Measurements from ENCODE around the gene GABRE.

Gene GABRE

GRCh38 chrX:151973060-151973661, 1.3 kb downstream of the GABRE start:
- no peak for DNase-seq (ENCODE audit: low read depth)
- no peak overlapping the region for H3K4me3 ChIP-seq (ENCODE audit: low read depth, low read length)
- no peak for TF ChIP-seq CTCF (IDR thresholded peaks at IDR 0.05; ENCODE audit: insufficient read depth, low read depth, low read length, missing control alignments)

DNA sequence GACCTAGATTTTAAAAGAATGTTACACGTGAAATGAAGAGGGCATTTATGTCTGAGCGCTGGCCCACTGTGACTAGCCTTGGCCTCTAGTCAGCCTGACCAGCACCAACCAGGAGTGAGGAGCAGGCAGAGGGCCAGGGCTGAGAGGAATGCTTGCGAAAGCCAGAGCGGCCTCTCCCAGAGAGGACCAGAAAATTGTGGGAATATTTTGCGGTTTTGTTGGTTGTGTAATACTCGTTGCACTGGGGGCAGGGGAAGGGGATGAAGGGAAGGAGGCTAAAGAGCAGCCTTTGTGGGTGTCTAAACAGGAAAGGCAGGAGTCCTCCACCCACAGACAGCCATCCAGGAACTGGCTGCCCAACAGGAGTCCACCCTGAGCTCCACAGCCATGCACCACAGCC, 3.8 kb downstream of the GABRE start:
- DNase-seq (ENCODE audit: low read depth): no peak
- no peak overlapping the region for H3K4me3 ChIP-seq (ENCODE audit: low read depth, low read length)
- no peak for TF ChIP-seq CTCF (IDR thresholded peaks at IDR 0.05; ENCODE audit: insufficient read depth, low read depth, low read length, missing control alignments)

GRCh38 chrX:151970027-151970426, 4.4 kb downstream of the GABRE start:
- no peak overlapping the region for H3K4me3 ChIP-seq (ENCODE audit: low read depth, low read length)
- no peak for TF ChIP-seq CTCF (IDR thresholded peaks at IDR 0.05; ENCODE audit: insufficient read depth, low read depth, low read length, missing control alignments)
- DNase-seq (ENCODE audit: low read depth): no peak

GRCh38 chrX:151966236-151966635, 8.2 kb downstream of the GABRE start:
- H3K4me3 ChIP-seq (ENCODE audit: low read depth, low read length): no peak overlapping the region
- no peak for DNase-seq (ENCODE audit: low read depth)
- no peak for TF ChIP-seq CTCF (IDR thresholded peaks at IDR 0.05; ENCODE audit: insufficient read depth, low read depth, low read length, missing control alignments)

DNA sequence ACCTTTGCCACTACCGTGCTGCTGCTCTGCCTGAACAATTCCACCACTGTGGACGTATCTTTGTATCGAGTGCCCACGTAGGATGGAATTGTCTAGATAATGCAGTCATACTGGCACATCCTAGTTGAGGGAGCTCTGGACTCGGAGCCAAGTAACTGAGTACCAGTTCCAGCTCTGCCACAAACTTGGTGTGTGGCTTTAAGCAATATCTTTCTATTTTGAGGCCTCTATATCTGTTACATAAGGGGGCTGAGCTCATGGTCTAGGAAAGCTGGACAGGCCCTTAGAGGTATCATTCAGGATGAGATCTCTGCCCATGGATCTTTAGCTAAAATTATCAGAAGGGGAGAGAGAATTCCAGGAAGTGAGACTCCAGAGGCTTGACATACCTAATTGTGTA, 12.4 kb downstream of the GABRE start:
- no peak for DNase-seq (ENCODE audit: low read depth)
- no peak for TF ChIP-seq CTCF (IDR thresholded peaks at IDR 0.05; ENCODE audit: insufficient read depth, low read depth, low read length, missing control alignments)
- H3K4me3 ChIP-seq (ENCODE audit: low read depth, low read length): no peak overlapping the region

DNA sequence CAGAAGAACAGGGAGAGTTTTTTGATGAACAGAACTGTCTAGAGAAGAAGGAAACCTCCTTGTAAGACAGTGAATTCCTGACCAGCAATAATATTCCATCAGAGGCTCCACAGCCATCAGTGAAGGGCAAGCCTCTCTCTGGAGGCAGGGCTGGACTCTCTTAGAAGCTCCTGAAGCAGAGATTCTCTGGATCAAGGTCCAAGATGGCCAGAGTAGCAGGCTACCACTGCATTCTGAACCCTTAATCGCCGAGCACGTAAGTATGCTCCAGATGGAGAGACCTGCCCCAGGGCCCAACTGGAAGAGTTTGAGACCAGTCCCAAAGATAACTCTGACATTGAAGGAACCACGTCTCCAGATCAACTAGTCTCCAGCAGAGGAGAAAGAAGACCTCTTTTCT, 16.4 kb downstream of the GABRE start:
- TF ChIP-seq CTCF (IDR thresholded peaks at IDR 0.05; ENCODE audit: insufficient read depth, low read depth, low read length, missing control alignments): no peak
- no peak overlapping the region for H3K4me3 ChIP-seq (ENCODE audit: low read depth, low read length)
- DNase-seq (ENCODE audit: low read depth): no peak

- H3K4me3 ChIP-seq (ENCODE audit: low read depth, low read length): no peak overlapping the region
- TF ChIP-seq CTCF (IDR thresholded peaks at IDR 0.05; ENCODE audit: insufficient read depth, low read depth, low read length, missing control alignments): no peak
- DNase-seq (ENCODE audit: low read depth): no peak
Observed at GRCh38 chrX:151954730-151955129, 19.7 kb downstream of the GABRE start.
